Suprapubic skin (tissue), 3 donors: ENCODE results near the gene CRACDL.

Experiments used
- POLR2A ChIP-seq, 2 donors: fragments of 450-650 bp; IDR thresholded peaks; one replicate each; pipeline ENCODE4 v1.6.1; 2017; ENCODE audit warnings: antibody characterized with exemption in 2 of 2, mild to moderate bottlenecking in 2 of 2, moderate library complexity in 2 of 2
- TF ChIP-seq, protein P1 (sequence below), 2 donors: fragments of 200-600 bp in 1 of 2; fragments of 450-650 bp in 1 of 2; sonication (generic) in 1 of 2; IDR thresholded peaks; one replicate each; pipeline ENCODE4 v1.5.1; 2016 to 2019; ENCODE audit warnings: antibody characterized with exemption in 2 of 2, mild to moderate bottlenecking in 1 of 2, moderate library complexity in 1 of 2

GRCh38 chr2:98893911-98894321 is 42.1 kb downstream of the CRACDL start:
- TF ChIP-seq, protein P1, sequence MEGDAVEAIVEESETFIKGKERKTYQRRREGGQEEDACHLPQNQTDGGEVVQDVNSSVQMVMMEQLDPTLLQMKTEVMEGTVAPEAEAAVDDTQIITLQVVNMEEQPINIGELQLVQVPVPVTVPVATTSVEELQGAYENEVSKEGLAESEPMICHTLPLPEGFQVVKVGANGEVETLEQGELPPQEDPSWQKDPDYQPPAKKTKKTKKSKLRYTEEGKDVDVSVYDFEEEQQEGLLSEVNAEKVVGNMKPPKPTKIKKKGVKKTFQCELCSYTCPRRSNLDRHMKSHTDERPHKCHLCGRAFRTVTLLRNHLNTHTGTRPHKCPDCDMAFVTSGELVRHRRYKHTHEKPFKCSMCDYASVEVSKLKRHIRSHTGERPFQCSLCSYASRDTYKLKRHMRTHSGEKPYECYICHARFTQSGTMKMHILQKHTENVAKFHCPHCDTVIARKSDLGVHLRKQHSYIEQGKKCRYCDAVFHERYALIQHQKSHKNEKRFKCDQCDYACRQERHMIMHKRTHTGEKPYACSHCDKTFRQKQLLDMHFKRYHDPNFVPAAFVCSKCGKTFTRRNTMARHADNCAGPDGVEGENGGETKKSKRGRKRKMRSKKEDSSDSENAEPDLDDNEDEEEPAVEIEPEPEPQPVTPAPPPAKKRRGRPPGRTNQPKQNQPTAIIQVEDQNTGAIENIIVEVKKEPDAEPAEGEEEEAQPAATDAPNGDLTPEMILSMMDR (IDR thresholded peaks at IDR 0.05), result no peak
- no peak for TF ChIP-seq POLR2A (IDR thresholded peaks at IDR 0.05)
